GM19324 (cell line): ENCODE measurements around the gene TAP1.
"Not testable (repeated sequence)": the region's sequence is repeated elsewhere in the genome, so short reads cannot be mapped to it uniquely, and the experiment has no call there.

Source experiments
- ATAC-seq: cut with Tn5 transposase; IDR thresholded peaks from one replicate; pipeline ENCODE4 v1.9.1; 2021; ENCODE audit warnings: mild to moderate bottlenecking, moderate library complexity; ENCODE audit not compliant: unreplicated experiment, low FRiP score

Gene TAP1, protein sequence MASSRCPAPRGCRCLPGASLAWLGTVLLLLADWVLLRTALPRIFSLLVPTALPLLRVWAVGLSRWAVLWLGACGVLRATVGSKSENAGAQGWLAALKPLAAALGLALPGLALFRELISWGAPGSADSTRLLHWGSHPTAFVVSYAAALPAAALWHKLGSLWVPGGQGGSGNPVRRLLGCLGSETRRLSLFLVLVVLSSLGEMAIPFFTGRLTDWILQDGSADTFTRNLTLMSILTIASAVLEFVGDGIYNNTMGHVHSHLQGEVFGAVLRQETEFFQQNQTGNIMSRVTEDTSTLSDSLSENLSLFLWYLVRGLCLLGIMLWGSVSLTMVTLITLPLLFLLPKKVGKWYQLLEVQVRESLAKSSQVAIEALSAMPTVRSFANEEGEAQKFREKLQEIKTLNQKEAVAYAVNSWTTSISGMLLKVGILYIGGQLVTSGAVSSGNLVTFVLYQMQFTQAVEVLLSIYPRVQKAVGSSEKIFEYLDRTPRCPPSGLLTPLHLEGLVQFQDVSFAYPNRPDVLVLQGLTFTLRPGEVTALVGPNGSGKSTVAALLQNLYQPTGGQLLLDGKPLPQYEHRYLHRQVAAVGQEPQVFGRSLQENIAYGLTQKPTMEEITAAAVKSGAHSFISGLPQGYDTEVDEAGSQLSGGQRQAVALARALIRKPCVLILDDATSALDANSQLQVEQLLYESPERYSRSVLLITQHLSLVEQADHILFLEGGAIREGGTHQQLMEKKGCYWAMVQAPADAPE

DNA sequence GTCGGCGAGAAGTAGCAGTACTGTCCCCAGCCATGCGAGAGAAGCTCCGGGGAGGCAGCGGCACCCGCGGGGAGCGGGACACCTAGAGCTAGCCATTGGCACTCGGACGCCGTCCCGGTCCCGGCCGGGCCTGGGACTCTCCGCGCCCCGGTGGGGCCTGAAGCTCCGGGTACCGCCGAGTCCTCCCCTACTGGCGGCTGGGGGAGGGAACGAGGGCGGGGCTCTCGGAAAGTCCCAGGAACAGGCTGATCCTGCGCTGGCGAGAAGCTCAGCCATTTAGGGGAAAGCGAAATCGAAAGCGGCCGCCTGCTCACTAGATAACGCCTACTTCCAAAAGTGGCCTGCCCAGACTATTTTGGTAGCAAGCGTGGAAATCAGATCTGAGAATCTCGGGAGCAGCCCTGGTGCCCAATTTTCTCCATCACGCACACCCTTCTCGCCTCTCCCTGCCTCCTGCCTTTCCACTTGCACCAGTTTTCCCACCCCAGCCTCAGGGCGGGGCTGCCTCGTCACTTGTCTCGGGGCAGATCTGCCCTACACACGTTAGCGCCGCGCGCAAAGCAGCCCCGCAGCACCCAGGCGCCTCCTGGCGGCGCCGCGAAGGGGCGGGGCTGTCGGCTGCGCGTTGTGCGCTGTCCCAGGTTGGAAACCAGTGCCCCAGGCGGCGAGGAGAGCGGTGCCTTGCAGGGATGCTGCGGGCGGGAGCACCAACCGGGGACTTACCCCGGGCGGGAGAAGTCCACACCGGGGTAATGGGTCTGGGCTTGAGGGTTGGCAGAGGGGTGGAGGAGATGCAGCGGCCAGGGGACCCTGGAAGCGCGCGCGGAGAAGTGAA lies at the start of gene TAP1, which contains the start of gene PSMB9:
TAP1 (minus strand) TSS at position 164 of the 835 bp plus-strand sequence; CDS start at position 96, 68 bp downstream.
PSMB9 (plus strand) TSS at position 652 of the 835 bp plus-strand sequence; CDS start at position 690, 38 bp downstream.
- peak; percentile 87 for ATAC-seq

DNA sequence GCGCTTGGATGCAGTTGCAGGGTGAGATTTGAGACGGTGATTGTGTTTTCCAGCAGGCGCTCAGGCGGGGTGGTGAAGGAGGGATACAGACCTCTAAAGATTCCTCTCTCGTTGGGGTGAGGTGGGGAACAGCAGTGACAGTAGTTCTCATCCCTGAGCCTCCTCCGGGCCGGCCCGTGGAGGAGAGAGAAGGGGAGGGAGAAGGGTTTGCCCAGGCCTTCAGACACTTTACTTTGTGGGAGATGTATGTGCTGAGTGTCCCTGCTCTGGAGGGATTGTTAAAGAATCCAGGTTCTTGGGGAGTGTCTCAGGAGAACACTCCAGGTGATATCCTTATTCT lies 41.5 kb upstream of the TAP1 start:
- peak; percentile 7 for ATAC-seq

DNA sequence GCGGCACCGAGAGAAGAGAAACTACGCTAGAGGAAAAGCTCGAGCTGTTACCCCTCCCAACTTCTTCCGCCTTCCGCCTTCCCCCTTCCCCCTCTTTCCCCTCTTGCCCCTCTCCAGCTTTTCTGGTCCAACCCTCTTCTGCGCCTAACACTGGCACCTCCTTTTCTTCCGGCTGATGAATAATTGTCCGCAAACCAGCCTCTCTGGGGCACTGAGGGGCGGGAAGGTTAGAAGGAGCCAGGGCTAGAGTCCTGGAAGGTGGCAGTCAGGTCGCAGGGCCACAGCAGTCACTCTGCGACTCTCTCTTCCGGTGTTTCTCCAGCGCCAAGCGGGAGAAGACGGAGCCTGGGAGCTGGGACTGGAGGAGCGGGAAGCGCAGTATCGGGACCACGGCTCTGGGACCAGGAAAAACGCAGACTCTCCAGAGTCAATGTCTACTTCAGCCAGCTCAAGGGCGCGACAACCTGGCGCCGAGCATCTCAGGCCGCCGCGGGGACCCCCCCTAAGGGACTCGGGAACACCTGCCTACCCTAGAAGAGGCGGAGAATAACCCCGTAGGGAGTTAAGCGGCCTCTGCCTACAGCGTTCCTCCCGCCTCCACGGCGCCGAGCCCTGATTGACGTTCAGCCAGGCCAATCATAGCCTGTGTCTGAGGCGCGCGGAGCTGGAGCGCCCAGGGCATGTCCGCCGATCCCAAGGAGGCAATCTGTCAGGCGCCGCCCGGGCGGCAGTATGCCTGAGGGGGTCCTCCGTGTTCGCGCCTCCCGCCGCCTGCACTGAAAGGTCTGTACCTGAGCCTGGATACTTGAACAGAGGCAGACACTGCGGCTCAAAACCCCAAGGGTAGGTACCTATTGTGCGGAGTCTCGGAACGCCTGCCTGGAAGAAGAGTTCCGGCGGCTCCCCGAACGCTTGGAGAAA lies 40.8 kb upstream of the TAP1 start:
- ATAC-seq, result peak; percentile 95

DNA sequence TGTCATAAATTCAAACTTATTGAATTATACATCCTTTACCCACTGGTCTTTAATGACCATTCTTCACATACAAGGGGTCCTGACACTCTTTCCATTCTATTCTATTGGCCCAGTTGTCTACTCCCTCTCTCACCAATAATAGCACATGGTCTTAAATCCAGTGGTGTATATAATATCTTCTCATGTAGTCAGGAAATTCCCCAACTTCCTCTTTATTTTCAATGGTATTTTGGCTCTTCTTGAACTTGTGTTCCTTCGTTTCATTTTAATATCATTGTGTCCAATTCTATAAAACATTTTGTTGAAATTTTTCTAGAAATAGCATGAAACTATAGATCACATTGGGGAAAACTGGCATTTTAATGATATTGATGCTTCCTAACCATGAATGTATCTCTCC lies 37.3 kb upstream of the TAP1 start:
- ATAC-seq, result no peak

DNA sequence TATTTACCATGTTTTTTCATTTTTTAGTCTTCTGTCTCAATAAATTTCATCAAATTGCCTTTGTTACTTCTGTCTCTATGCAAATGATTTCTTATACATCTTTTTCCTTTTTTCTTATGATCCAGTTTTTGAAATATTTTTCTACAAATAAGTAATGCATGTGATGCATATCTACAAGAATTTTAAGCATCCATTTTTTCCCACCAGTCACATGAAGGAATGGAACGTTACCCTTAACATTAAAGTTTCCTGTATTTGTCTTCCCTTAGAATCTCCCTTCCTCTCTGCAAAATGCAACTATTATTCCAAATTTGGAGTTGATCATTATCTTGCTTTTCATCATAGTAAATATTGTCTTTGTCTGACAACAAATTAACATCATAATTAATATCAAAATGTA lies 36.0 kb upstream of the TAP1 start:
- no peak for ATAC-seq

DNA sequence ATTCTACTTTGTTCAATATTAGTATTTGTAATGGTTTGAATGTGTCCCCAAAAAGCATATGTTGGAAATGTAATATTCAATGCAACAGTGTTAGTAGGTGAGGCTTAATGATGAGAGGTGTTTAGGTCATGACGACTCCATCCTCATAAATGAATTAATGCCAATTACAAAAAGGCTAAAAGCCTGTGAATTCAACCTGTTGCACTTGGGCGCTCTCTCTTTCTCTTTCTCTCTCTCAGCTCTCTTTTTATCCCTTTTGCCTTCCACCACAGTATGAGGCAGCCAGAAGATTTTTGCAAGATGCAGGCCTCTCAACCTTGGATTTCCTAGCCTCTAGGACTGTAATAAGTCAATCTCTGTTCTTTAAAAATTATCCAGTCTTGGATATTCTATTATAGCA lies 35.1 kb upstream of the TAP1 start:
- ATAC-seq, result no peak

DNA sequence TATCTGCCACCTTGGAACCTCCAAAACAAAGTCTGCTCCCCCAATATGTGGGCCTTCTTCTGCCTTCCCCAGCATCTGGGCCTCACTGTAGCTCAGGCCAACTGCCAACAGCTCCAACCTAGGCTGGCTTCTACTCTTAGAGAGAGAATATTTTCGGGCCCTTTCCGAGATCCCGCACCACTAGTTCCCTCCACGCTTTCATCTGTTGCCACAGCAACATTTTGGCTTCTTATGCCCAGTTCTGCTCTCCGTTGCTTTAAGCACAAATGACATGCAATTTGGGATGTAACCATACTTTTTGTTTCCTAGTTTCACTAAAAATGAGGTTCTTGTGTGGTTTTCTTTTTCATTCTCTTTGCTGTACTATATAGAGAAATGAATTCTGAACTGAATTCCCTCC lies 34.1 kb upstream of the TAP1 start:
- no peak for ATAC-seq

DNA sequence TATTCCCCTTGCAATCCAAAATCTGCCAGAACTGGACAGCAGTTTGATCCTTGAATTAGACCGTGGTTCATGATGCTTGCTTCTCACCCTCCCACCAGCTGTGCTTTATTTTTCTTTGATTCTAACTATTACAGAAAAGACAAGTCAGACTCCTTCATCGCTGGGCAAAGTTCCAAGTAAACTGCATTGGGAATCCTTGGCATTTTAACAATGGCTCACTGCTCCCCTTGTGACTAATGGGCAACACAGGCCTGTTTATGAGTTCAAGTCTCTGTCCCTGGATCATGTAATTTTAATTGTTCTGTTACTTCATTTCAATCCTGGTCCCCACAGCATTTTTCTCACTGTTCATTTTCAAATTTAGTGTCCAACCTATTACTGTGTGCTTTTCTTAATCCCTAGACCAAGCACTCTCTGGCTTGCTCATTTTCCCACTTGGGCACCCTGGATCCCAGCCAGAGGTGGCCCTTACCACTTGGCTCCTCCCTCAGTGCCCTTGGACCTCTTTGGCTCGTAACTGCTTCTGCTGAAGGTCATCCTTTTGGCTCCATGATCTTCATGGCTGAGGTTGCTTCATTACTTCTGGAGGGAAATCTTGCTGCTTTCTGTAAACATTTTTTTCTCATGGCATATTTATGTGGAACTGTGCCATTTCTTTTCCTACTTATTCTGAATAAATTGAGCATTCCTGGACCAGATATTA lies 33.3 kb upstream of the TAP1 start:
- ATAC-seq, result no peak

DNA sequence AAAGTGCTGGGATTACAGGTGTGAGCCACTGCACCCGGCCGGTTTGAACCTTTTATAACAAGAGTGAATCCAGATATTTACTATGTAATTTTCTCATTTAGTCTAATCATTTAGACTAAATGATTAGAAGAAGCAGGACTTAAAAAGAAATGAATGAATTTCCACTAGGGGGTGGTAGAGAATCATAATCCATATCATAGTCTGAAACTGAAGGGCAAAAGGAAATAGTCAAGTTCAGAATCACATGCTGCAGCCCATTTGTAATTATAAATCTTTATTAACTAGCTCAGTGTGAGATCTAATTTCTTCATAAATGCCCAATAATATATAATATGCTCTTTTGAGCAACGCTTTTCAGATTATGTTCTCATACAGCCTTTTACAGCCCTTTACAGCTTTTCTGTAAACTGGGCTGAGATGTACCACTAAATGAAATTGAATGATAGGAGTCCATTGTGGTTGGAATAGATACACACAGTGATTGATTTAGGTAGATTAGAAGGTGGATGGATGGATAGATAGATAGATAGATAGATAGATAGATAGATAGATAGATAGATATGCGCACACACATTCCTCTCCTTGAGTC lies 32.3 kb upstream of the TAP1 start:
- no peak for ATAC-seq

DNA sequence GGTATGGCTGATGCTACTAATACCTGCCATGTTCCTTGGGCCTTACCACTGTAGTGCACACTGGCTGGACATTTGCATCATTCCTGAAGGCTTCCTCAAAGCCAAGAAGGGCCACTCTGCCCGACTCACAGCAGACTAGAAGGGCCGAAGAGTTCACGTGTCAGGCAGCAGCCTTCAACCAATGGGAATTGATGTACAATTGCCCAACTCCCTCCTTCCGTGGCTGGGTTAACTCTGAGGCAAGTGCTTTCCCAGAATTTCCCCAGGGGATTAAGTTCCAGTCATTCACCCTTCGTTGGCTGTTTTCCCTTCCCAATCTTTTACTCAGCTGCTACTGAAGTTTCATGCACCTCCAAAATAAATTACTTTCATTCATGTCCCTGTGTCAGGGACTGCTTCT lies 30.3 kb upstream of the TAP1 start:
- ATAC-seq, result no peak

DNA sequence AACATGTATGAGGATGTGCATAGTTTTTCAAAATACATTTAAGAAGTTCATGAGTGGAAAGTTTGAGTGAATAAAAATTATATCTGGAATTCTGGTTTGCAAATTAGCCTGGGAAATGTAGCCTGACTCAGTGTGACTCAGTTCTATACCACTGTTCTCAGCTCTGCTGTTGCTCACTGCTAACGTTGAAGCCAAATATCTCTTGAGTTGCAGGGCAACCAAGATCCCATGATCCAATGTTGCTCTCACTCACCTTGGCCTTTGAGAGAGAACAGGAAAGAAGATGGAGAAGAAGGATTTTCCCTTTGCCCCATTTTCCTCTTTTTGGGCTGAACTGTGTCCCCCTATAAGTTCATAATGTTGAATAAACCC lies 29.4 kb upstream of the TAP1 start:
- no peak for ATAC-seq

DNA sequence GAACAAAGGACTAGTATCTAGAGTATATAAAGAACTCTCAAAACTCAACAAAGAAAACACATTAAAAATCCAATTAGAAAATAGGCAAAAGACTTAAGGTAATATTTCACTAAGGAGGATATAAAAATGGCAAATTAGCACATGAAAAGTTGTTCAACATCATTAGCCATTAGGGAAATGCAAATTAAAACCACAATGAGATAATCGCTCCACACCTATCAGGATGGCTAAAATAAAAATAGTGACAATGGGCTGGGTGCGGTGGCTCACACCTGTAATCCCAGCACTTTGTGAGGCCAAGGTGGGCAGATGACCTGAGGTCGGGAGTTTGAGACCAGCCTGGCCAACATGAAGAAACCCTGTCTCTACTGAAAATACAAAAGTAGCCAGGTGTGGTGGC lies 27.5 kb upstream of the TAP1 start:
- ATAC-seq, result not testable (repeated sequence)

DNA sequence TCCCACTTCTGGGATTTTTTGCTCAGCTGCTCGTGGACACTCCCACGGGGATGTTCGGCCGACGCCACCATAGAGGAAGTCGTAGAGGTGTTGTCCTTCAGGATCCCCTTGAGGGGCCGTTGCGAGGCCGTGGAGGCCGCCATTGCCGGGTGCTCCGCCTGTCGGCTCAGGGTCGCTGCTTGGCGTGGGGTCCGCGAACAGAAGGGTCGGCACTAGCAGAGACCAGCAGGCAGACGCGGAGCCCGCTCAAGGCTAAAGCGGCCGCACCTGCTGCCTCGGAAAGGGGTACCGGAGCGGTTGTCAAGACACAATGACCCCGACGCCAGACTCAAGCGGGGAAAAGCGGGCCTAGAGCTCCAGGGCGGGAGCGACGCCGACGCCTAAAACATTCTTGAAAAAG lies 26.2 kb upstream of the TAP1 start:
- ATAC-seq, result no peak

DNA sequence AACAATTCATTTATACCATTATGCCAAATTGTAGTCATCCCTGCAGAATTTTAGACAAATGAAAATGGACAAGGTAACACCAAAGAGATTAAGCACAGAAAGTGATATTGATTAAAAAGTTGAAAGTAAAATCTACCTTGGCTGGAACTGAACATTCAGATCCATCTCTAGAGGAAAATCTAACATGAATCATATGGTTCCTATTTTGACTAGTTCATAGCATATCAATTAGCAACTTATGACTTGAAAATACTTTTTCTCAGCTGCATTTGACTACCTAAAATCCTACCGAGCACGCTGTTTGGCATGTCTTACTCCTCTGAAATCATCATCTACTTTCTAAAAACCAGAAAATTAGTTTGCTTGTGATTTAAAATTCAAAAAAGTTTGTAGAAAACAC lies 23.1 kb upstream of the TAP1 start:
- ATAC-seq, result no peak

DNA sequence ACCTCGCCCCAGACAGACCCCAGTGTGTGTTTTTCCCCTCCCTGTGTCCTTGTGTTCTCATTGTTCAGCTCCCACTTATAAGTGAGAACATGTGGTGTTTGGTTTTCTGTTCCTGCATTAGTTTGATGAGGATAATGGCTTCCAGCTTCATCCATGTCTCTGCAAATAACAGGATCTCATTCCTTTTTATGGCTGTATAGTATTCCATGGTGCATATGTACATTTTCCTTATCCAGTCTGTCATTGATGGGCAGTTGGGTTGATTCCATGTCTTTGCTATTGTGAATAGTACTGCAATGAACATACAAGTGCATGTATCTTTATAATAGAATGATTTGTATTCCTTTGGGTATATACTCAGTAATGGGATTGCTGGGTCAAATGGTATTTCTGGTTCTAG lies 20.4 kb upstream of the TAP1 start:
- ATAC-seq, result not testable (repeated sequence)

DNA sequence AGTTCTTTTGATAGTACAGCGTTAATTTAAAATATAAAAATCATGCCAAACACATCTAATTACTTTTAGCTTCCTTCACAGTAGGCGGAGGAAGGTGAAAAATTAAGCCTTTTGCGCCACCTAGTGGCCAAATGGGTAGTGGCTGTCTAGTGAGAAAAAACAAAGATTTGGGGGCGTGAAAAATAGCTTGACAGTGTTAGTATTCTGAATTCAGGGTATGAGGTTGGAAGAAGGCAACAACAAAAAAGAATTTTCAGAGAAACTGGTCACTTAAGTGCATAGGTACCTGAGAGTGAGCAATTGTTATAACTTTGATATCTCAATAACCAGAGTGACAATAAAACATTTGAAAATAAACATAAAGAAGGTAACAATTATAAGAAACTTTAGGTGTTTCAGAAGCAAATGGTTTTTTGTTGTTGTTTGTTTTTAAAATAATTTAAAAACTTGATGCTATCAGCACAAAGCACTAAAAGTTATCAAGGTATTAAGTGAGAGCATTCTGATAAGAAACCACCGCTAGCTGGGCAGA lies 14.8 kb upstream of the TAP1 start:
- no peak for ATAC-seq

DNA sequence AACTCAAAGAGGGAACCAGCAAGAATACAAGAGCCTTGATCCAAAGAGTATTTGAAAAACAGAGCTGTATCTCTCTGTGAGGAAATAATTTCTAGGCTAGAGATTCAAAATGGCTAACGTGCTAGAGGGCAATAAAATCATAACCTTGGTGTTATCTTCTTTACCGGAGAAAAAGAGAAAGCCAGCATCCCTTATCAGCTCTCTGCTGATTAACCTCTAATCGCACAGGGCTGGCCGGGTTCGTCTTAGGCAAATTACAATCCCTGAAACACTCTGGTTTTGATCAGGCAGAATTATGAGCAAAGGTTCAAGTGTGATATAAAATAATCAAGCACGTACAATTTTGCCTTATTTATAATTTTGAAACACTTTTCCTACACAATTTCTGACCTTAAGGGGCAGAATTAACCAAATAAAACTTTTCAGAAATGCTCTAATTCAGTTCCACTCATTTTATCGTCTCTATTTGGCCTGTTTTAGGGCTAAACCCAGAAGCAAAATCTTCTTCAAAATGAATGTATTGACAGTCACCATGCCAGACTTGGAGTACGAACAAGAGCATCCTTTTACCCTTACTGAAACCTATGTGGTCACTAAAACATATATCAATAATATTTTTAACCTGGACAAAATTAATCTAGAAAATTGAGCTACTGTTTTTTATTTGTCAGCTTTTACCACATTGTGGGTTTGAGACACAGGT lies 14.2 kb upstream of the TAP1 start:
- ATAC-seq, result peak; percentile 13

DNA sequence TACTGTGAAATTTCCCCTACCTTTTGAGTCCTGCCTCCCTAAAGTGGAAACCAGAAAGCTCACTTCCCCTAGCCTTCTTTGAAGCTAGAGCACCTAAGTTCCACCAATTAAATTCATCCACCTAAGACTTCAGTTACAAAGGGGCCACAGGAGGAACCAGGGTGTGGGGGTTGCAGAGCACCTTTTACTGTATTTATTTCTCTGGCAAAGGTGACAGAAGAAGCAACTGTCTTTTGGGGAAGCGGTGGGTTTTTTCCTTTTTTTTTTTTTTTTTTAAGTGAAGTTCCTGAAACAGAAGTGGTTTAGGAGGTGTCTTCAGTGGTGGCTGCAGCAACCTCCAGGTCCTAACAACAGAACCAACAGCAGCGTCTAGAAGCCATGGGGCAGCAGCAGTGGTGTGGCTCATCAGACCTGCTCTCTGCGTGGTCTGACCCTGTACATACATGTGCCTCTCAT lies 13.5 kb upstream of the TAP1 start:
- ATAC-seq, result peak; percentile 57
